ENCODE measurements around the gene TBKBP1.

DNA sequence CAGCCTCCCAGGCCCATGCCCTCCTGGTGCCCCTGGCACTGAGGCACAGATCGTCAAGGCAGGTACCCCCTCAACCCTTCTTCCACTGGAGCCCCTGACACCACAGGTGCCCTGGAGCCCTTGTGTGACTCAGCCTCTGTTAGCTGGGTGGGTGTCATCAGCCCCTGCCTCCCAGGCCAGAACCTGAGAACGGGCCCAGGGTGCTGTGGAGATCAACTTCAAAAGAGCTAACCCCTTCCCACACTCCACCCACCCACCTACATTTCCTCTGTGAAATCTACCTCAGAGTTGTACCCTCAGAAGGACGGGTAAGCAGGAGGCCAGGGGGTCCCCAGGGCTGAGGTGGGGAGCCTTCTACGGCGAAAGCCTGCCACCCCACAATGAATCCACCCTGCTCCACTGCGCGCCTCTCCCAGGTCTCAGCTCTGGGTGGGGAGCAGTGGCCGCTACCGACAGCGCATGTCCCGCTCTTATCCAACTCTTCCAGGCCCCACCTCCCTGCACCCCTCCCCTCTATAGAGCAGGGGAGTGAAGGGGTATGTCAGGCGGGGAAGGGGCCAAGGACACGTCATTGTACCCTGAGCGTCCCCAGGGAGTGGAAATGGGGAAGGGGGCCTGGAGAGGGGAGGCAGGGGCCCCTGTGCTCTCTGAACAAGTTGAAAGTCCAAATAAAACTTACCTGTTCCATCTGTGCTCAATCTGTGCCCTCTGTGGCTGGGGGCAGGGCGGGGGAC is 17.6 kb downstream of the TBKBP1 start:
- TF ChIP-seq, protein P1, sequence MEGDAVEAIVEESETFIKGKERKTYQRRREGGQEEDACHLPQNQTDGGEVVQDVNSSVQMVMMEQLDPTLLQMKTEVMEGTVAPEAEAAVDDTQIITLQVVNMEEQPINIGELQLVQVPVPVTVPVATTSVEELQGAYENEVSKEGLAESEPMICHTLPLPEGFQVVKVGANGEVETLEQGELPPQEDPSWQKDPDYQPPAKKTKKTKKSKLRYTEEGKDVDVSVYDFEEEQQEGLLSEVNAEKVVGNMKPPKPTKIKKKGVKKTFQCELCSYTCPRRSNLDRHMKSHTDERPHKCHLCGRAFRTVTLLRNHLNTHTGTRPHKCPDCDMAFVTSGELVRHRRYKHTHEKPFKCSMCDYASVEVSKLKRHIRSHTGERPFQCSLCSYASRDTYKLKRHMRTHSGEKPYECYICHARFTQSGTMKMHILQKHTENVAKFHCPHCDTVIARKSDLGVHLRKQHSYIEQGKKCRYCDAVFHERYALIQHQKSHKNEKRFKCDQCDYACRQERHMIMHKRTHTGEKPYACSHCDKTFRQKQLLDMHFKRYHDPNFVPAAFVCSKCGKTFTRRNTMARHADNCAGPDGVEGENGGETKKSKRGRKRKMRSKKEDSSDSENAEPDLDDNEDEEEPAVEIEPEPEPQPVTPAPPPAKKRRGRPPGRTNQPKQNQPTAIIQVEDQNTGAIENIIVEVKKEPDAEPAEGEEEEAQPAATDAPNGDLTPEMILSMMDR (IDR thresholded peaks at IDR 0.05; ENCODE audit: low read depth, low read length, missing input control) = no peak
- TF ChIP-seq ATF3 (IDR thresholded peaks at IDR 0.05) = no peak
- TF ChIP-seq, protein P2, sequence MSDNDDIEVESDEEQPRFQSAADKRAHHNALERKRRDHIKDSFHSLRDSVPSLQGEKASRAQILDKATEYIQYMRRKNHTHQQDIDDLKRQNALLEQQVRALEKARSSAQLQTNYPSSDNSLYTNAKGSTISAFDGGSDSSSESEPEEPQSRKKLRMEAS (IDR thresholded peaks at IDR 0.05) = no peak
- no peak for TF ChIP-seq GABPA (IDR thresholded peaks at IDR 0.05 in 1 of 2, conservative IDR thresholded peaks at IDR 0.05 in 1 of 2)
- TF ChIP-seq HNF4G (IDR thresholded peaks at IDR 0.05) = no peak
- no peak for TF ChIP-seq RAD21 (IDR thresholded peaks at IDR 0.05)
- no peak for TF ChIP-seq JUND (IDR thresholded peaks at IDR 0.05)
- no peak for TF ChIP-seq YY1 (IDR thresholded peaks at IDR 0.05)
- no peak for TF ChIP-seq EGR1 (IDR thresholded peaks at IDR 0.05; ENCODE audit: low read depth in 2 of 2)
- TF ChIP-seq FOXA1 (IDR thresholded peaks at IDR 0.05) = no peak
- TF ChIP-seq NR2F2 (IDR thresholded peaks at IDR 0.05) = no peak
- no peak for TF ChIP-seq TAF1 (conservative IDR thresholded peaks at IDR 0.05)
- TF ChIP-seq, protein P3, sequence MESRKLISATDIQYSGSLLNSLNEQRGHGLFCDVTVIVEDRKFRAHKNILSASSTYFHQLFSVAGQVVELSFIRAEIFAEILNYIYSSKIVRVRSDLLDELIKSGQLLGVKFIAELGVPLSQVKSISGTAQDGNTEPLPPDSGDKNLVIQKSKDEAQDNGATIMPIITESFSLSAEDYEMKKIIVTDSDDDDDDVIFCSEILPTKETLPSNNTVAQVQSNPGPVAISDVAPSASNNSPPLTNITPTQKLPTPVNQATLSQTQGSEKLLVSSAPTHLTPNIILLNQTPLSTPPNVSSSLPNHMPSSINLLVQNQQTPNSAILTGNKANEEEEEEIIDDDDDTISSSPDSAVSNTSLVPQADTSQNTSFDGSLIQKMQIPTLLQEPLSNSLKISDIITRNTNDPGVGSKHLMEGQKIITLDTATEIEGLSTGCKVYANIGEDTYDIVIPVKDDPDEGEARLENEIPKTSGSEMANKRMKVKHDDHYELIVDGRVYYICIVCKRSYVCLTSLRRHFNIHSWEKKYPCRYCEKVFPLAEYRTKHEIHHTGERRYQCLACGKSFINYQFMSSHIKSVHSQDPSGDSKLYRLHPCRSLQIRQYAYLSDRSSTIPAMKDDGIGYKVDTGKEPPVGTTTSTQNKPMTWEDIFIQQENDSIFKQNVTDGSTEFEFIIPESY (IDR thresholded peaks at IDR 0.05) = no peak
- TF ChIP-seq SP1 (IDR thresholded peaks at IDR 0.05) = no peak
